Uterus (tissue), 4 donors: ENCODE measurements around the gene ZNF618. TPM values are rescaled to one million over a fixed set of nuclear protein-coding genes. Genes with fewer than 3 reads are reported as not detected.

Source experiments
- DNase-seq, 2 donors: peaks; one replicate each; pipeline ENCODE4 v3.0.0-alpha.2; 2019 to 2020
- H3K27ac ChIP-seq, 2 donors: fragments of 200-600 bp; sonication (generic); 1 replicate in 1 of 2; 2 replicates in 1 of 2; pipeline ENCODE4 v1.5.1; 2016 to 2018
- H3K27me3 ChIP-seq, 2 donors: fragments of 200-600 bp; sonication (generic); one replicate each; pipeline ENCODE4 v1.5.1; 2018 to 2019; ENCODE audit warnings: control low read depth in 1 of 2
- H3K36me3 ChIP-seq, 2 donors: fragments of 200-600 bp; sonication (generic); one replicate each; pipeline ENCODE4 v1.5.1; 2019; ENCODE audit warnings: control low read depth in 1 of 2
- H3K4me1 ChIP-seq, 2 donors: fragments of 200-600 bp; sonication (generic); one replicate each; pipeline ENCODE4 v1.5.1; 2018 to 2019; ENCODE audit warnings: control low read depth in 1 of 2
- H3K4me3 ChIP-seq, 2 donors: fragments of 200-600 bp; sonication (generic); 1 replicate in 1 of 2; 2 replicates in 1 of 2; pipeline ENCODE4 v1.5.1; 2018 to 2019; ENCODE audit warnings: mild to moderate bottlenecking in 1 of 2
- H3K9me3 ChIP-seq, 2 donors: fragments of 200-600 bp; sonication (generic); one replicate each; pipeline ENCODE4 v1.5.1; 2019; ENCODE audit warnings: control low read depth in 1 of 2
- POLR2A ChIP-seq, 2 donors: fragments of 450-650 bp; IDR thresholded peaks; one replicate each; pipeline ENCODE4 v1.6.1; 2016; ENCODE audit warnings: antibody characterized with exemption in 2 of 2, mild to moderate bottlenecking in 1 of 2, moderate library complexity in 1 of 2
- intact Hi-C: fragments of 100-400 bp; cut with DNase I; formaldehyde crosslinking; loops from one replicate; pipeline ENCODE4 v1.15.1; 2023; ENCODE audit warnings: low total_unique reads
- total RNA-seq, 4 donors: library from RNA; depleted of rRNA in 3 of 4; stranded (reverse); fragments of >200 nt in 3 of 4; gene quantifications; one replicate each; pipeline versions ENCODE4 v1.1.0 to v1.2.4, GENCODE V29; 2014 to 2023
- TF ChIP-seq, protein P1 (sequence below), 4 experiments: fragments of 200-600 bp in 2 of 4; fragments of 450-650 bp in 2 of 4; sonication (generic) in 2 of 4; IDR thresholded peaks; one replicate each; pipeline ENCODE4 v1.5.1; 2016 to 2019; ENCODE audit warnings: antibody characterized with exemption in 4 of 4, mild to moderate bottlenecking in 2 of 4, moderate library complexity in 1 of 4
- donor health status: DM: yes; HTN: yes; CAD: no.

The ZNF618 gene
- total RNA-seq, 4 donors from 2014 or later, result 3.8 to 24.2 (median 12.3) TPM

DNA sequence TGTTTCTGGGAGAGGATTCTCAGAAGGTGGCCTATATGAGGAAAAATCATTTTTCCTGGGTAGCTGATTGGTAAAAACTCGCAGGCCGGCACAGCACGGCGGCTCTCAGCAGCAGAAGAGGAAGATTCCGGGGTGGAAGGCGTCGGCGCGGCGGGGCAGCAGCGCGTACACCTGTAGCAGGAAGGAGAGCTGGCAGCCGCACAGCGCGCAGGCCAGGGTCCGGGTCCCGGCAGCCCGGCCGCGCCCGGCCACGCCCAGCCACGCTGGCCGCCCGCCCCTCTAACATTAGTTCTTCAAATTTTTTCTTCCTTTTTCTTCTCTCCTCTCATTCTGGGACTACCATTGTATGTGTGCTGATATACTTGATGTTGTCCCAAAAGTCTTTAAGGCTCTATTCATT lies 24.8 kb upstream of the ZNF618 start:
- no peaks in the 10 kb centered on the region for H3K9me3 ChIP-seq
- H3K27ac ChIP-seq, result no peak overlapping the region
- DNase-seq, result no peak
- H3K27me3 ChIP-seq, result no peaks in the 10 kb centered on the region
- H3K4me1 ChIP-seq, result no peaks in the 10 kb centered on the region
- H3K4me3 ChIP-seq, result no peak overlapping the region
- intact Hi-C loops, result no loop called here
- no peaks in the 10 kb centered on the region for H3K36me3 ChIP-seq
- no peak for TF ChIP-seq POLR2A (IDR thresholded peaks at IDR 0.05)
- TF ChIP-seq, protein P1, sequence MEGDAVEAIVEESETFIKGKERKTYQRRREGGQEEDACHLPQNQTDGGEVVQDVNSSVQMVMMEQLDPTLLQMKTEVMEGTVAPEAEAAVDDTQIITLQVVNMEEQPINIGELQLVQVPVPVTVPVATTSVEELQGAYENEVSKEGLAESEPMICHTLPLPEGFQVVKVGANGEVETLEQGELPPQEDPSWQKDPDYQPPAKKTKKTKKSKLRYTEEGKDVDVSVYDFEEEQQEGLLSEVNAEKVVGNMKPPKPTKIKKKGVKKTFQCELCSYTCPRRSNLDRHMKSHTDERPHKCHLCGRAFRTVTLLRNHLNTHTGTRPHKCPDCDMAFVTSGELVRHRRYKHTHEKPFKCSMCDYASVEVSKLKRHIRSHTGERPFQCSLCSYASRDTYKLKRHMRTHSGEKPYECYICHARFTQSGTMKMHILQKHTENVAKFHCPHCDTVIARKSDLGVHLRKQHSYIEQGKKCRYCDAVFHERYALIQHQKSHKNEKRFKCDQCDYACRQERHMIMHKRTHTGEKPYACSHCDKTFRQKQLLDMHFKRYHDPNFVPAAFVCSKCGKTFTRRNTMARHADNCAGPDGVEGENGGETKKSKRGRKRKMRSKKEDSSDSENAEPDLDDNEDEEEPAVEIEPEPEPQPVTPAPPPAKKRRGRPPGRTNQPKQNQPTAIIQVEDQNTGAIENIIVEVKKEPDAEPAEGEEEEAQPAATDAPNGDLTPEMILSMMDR (IDR thresholded peaks at IDR 0.05), result no peak

- Histone ChIP-seq H3K9me3 (no peaks in the 10 kb centered on the region), H3K4me1 (no peaks in the 10 kb centered on the region), H3K27me3 (no peaks in the 10 kb centered on the region), H3K4me3 (no peak overlapping the region), H3K36me3 (no peaks in the 10 kb centered on the region), H3K27ac (no peak overlapping the region)
- intact Hi-C loops, result no loop called here
- DNase-seq, result no peak
- no peak for TF ChIP-seq POLR2A (IDR thresholded peaks at IDR 0.05)
- TF ChIP-seq, protein P1 (IDR thresholded peaks at IDR 0.05), result no peak
Observed at GRCh38 chr9:113851873-113852272, 24.2 kb upstream of the ZNF618 start.

GRCh38 chr9:113853333-113853732 lies 22.8 kb upstream of the ZNF618 start:
- DNase-seq, result no peak
- TF ChIP-seq POLR2A (IDR thresholded peaks at IDR 0.05), result no peak
- TF ChIP-seq, protein P1 (IDR thresholded peaks at IDR 0.05), result peak in 1 of 4 experiments; percentile 15
- intact Hi-C loops, result no loop called here
- no peak overlapping the region for H3K27ac ChIP-seq
- no peak overlapping the region for H3K4me3 ChIP-seq
- H3K4me1 ChIP-seq, result no peaks in the 10 kb centered on the region
- H3K27me3 ChIP-seq, result no peaks in the 10 kb centered on the region
- H3K36me3 ChIP-seq, result no peaks in the 10 kb centered on the region
- no peaks in the 10 kb centered on the region for H3K9me3 ChIP-seq

DNA sequence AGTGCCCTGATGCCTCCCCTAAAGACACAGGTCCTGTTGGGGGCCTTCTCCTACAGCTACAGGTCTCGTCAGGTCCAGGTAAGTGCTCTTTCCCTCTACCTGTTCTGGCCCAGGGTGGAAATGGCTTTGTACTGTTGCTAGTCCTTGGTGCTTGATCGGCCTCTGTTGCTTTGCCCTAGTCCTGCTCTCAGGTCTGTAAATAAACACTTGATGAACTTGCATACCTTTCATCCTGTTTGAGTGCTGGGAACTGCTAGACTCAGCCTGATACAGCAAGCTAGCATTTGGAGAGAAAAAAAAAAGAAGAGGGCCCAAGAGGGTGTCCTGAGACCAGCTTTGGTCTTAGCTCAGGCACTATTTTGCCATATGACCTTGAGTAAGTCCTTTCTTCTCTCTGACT lies 21.8 kb upstream of the ZNF618 start:
- intact Hi-C loops, result no loop called here
- Histone ChIP-seq H3K4me1 (no peaks in the 10 kb centered on the region), H3K4me3 (no peak overlapping the region), H3K36me3 (no peaks in the 10 kb centered on the region), H3K9me3 (no peaks in the 10 kb centered on the region), H3K27me3 (no peaks in the 10 kb centered on the region), H3K27ac (no peak overlapping the region)
- no peak for DNase-seq
- no peak for TF ChIP-seq POLR2A (IDR thresholded peaks at IDR 0.05)
- TF ChIP-seq, protein P1 (IDR thresholded peaks at IDR 0.05), result no peak

DNA sequence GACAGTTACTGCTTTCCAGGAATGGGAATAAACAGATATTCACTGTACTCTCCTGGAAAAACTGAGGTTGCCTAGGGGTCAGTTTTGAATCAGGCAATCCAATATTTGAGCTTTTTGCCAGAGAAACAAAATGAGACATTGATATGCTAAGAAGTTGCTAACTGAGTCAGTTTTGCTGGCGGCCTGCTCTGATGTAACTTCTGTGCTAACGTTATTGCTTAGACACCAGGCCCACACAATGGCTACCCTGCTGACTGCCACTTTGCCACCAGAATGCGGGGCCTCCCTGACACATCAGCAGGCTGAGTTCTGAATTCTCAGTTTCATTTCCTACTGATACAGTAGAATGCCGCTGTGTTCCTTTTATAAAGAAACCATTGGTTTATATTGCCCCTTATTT lies 18.2 kb upstream of the ZNF618 start:
- DNase-seq, result no peak
- no peaks in the 10 kb centered on the region for H3K36me3 ChIP-seq
- no peak overlapping the region for H3K27ac ChIP-seq
- H3K9me3 ChIP-seq, result no peaks in the 10 kb centered on the region
- intact Hi-C loops, result no loop called here
- H3K4me1 ChIP-seq, result no peaks in the 10 kb centered on the region
- no peaks in the 10 kb centered on the region for H3K27me3 ChIP-seq
- H3K4me3 ChIP-seq, result no peak overlapping the region
- no peak for TF ChIP-seq POLR2A (IDR thresholded peaks at IDR 0.05)
- TF ChIP-seq, protein P1 (IDR thresholded peaks at IDR 0.05), result no peak
